H4 (cell line): Measurements from ENCODE around the gene MPV17L. TPM values are rescaled to one million over a fixed set of nuclear protein-coding genes. Genes with fewer than 3 reads are reported as not detected.
A peak's percentile ranks its signal among the peaks of the same experiment; 100 is the strongest.
"Not testable (repeated sequence)": the region's sequence is repeated elsewhere in the genome, so short reads cannot be mapped to it uniquely, and the experiment has no call there.

Experiments
- DNase-seq: peaks from one replicate; pipeline ENCODE4 v3.0.0-alpha.2; 2015; ENCODE audit warnings: low spot score
- total RNA-seq: library from RNA; depleted of rRNA; stranded (reverse); fragments of >200 nt; shearing (Covaris generic); gene quantifications from 2 replicates; pipeline ENCODE4 v1.2.3, GENCODE V29; 2014

Gene MPV17L
- total RNA-seq, 1 experiment from 2014 or later: not detected

- not testable (repeated sequence) for DNase-seq
Measured at GRCh38 chr16:15409476-15409875, 13.9 kb downstream of the MPV17L start.

- no peak for DNase-seq
Measured at GRCh38 chr16:15415511-15415985, 20.0 kb downstream of the MPV17L start.

- DNase-seq: no peak
Measured at GRCh38 chr16:15417197-15417596, 21.6 kb downstream of the MPV17L start.

- no peak for DNase-seq
Measured at GRCh38 chr16:15418206-15418605, 22.7 kb downstream of the MPV17L start.

GRCh38 chr16:15421696-15422095 lies 26.1 kb downstream of the MPV17L start:
- DNase-seq: not testable (repeated sequence)

GRCh38 chr16:15422222-15422621 lies 26.7 kb downstream of the MPV17L start:
- DNase-seq: no peak

GRCh38 chr16:15425861-15426260 lies 30.3 kb downstream of the MPV17L start:
- DNase-seq: no peak

GRCh38 chr16:15426796-15427195 lies 31.2 kb downstream of the MPV17L start:
- DNase-seq: no peak

GRCh38 chr16:15427648-15428239 lies 32.2 kb downstream of the MPV17L start:
- DNase-seq: peak; percentile 62

GRCh38 chr16:15430884-15431283 lies 35.3 kb downstream of the MPV17L start:
- not testable (repeated sequence) for DNase-seq

- DNase-seq: no peak
Measured at GRCh38 chr16:15434079-15434424, 38.5 kb downstream of the MPV17L start.

GRCh38 chr16:15434425-15435215 lies 39.1 kb downstream of the MPV17L start, which contains the start of gene BMERB1:
Gene BMERB1 (plus strand): TSS chr16:15434588. CDS start chr16:15434654, 66 bp downstream.
- peak; percentile 42 for DNase-seq

- no peak for DNase-seq
Measured at GRCh38 chr16:15435216-15435864, 39.8 kb downstream of the MPV17L start.

GRCh38 chr16:15439102-15439501 lies 43.5 kb downstream of the MPV17L start:
- no peak for DNase-seq

GRCh38 chr16:15439521-15439920 lies 44.0 kb downstream of the MPV17L start:
- DNase-seq: no peak

GRCh38 chr16:15440852-15441251 lies 45.3 kb downstream of the MPV17L start:
- DNase-seq: peak; percentile 16

- not testable (repeated sequence) for DNase-seq
Measured at GRCh38 chr16:15442140-15442539, 46.6 kb downstream of the MPV17L start.

GRCh38 chr16:15443753-15444152 lies 48.2 kb downstream of the MPV17L start:
- DNase-seq: no peak

GRCh38 chr16:15444264-15444663 lies 48.7 kb downstream of the MPV17L start:
- DNase-seq: no peak

GRCh38 chr16:15445450-15445849 lies 49.9 kb downstream of the MPV17L start:
- DNase-seq: no peak

- DNase-seq: no peak
Measured at GRCh38 chr16:15446901-15447300, 51.3 kb downstream of the MPV17L start.

GRCh38 chr16:15450624-15451023 lies 55.1 kb downstream of the MPV17L start:
- DNase-seq: no peak
